Activated CD4-positive, alpha-beta T cell treated with anti-CD3 and anti-CD28 coated beads, Interleukin-2, amount 50 U/mL, for 4 hours (primary cell): Measurements from ENCODE around the gene ENKUR.
"Not testable (repeated sequence)": the region's sequence is repeated elsewhere in the genome, so short reads cannot be mapped to it uniquely, and the experiment has no call there.

ENCODE experiments used
- DNase-seq, 2 experiments: peaks; one replicate each; pipeline ENCODE4 v3.0.0-alpha.2; 2020

ENKUR gene

DNA sequence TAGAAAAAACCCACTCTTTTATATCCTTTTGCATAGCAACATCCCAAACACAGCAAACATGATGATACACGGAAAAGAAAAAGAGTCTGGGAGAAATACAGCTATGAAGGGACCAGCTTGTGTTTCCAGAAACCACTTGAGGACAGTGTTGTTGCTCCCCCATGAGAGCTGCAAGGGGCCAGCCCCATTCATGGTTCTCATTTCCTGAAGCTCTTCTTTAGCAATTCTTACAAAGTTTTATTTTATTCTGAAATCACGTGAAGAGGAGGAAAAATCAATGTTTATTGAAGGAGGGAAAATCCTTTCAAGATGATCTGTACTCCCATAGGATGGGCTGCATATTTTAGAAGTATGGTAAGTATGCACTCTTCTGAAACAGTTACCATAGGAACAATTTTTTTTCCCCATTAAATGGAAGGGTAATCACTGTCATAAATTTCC, 46.1 kb downstream of the ENKUR start:
- no peak for DNase-seq

DNA sequence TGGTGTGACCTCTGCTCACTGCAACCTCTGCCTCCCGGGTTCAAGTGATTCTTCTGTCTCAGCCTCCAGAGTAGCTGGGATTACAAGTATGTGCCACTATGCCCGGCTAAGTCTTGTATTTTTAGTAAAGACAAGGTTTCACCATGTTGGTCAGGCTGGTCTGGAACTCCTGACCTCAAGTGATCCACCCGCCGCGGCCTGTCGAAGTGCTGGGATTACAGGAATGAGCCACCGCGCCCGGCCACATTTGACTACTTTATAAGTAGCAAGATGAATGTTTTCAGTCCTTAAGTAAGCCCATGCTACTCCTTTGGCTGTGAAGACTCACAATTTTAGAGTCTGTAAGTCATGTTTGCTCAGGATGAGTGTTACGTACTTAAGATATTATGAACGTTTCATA, 47.0 kb downstream of the ENKUR start:
- not testable (repeated sequence) for DNase-seq

DNA sequence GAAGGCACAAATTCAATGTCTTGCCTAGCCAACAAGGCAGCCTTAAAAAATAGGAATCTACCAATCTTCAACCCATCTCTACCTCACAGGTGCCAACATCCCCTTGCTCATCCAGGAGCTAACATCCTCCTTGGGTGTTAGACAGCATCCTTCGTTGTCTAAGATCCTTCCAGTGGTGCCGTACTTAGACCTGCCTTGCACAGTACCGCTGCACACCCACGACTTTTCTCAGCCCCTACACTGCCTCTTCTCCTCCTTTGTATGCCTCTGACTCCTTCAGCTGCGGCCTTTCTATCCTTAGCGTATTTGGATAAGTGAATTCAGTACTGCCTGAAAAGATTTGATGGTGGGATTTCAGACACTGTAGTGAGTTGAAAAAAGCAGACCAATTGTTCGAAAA, 47.6 kb downstream of the ENKUR start:
- DNase-seq, result no peak

DNA sequence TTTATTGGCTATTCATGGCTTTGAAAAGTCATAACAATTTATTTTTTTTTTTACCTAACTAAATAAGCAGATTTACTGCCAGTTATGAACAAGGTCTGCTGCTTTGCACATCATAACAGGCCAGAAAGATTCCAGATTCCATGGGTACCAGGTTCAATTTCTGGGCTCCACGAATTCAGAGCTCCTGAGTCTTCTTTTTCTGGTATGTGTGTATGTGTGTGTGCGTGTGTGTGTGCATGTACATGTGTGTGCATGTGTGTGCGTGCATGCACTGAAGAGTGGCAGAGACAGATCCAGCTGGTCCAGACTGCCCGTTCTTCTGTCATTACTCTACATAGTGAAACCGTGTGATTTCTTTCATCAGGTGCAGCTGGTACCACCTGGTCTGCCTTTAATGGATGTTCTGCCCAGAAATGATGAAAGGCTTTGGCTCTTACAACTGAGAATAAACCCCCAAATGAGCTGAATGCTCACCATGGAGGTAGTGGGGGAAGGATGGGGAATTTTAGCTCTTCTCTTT, 48.9 kb downstream of the ENKUR start:
- no peak for DNase-seq

DNA sequence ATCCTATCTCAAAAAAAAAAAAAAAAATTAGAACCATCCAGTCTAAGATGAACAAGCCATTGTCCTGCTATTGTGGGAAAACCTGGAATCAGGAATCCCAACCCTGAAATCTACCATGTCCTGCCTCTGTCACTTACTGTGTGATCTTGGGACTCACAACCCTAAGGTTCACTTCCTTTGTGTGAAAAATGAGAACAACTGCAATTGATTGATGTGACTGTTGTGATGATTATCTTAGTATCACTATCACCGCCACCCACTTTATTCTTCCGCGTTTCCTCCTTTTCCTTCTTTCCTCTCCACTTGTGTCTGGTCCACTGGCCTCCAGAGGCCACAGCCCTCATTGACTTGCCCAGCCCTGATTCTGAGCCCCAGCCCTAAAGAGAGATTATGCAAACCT, 50.9 kb downstream of the ENKUR start:
- DNase-seq, result no peak

- no peak for DNase-seq
Observed at GRCh38 chr10:24963521-24964041, 52.4 kb downstream of the ENKUR start.

DNA sequence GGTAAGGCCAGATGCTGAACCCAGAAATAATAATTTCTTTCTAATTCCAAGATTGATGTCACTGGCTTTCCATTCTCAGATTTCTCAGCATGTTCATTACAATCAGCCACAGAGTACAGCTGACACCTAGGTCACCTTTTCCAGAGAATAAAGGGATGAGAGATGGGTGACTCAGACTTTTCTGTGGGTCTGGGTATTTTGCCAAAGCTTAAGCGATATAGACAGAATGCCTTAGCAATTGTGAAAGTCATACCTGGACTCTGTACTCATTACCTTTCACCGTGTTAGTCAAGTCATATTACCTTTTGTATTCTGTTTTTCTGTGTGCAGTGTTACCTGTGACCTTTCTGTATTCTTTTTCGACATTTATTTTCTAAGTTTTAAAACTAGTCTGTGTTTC, 53.0 kb downstream of the ENKUR start:
- no peak for DNase-seq

DNA sequence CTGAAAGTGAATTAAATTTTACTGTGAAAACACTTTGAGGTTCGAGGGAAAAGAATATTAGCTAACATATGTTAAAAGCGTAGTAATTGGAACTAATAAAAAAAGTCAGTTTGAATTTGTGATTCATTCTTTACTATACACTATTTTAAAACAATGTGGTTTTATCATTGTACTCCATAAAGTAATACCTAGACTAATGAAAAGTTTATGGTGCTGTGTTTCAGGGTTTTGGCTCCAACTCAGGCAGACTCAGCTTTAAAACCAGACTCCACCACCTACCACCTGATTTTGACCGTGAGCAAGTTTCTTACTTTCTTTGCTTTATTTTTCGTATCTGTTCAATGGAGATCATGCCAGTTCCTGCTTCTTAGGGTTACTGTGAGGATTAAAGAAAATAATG, 54.4 kb downstream of the ENKUR start:
- DNase-seq, result no peak

DNA sequence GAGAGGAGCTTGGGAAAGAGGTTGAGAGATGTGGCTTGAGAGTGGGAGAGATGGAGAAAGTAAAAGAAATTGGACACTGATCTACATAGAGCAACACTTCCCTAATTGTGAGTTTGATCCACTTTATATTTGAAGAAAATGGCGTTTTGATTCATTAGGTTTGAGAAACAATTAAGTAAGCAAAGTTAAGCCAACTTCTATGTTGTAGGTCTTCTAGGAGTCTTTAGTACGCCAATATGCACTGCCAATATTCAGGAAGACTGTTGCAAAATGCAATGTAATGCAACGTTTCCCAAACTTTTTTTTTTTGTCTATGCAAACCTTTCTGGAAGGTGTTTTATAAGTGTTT, 56.6 kb downstream of the ENKUR start:
- no peak for DNase-seq

GRCh38 chr10:24958721-24959381, 57.1 kb downstream of the ENKUR start:
- DNase-seq, result no peak

- DNase-seq, result no peak
Observed at GRCh38 chr10:24958091-24958720, 57.8 kb downstream of the ENKUR start.

DNA sequence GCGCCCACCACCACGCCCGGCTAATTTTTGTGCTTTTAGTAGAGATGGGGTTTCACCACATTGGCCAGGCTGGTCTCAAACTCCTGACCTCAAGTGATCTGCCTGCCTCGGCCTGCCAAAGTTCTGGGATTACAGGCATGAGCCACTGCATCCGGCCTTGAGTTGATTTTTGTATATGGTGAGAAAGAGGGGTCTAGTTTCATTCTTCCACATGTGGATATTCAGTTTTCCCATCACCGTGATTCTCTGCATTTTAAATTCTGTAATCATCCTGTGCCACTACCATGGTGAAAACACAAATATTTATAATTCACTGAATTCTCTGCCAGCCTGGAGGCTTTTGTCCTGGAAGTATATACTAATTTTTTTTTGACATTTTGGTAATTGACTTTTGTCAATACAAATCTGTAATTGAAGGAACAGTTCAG, 58.3 kb downstream of the ENKUR start:
- not testable (repeated sequence) for DNase-seq

DNA sequence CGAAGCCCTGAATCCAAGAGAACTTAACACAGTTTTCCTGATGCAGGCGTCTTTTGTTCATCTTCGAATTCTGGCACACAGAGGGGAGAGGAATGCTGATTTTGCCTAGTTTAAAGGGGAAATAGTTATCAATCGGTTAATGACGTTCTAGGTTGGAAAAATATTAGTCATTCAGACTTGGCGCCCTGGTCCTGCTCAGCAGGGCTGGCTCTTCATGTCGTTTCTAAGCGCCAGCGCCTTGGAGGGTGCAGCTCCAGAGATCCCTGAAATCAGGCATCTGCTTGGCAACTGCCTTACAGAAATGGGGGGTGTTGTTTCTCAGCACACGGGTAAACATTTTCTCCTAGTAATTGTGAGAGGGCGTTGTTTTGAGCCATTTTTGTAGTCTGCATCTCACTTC, 62.3 kb downstream of the ENKUR start:
- no peak for DNase-seq

DNA sequence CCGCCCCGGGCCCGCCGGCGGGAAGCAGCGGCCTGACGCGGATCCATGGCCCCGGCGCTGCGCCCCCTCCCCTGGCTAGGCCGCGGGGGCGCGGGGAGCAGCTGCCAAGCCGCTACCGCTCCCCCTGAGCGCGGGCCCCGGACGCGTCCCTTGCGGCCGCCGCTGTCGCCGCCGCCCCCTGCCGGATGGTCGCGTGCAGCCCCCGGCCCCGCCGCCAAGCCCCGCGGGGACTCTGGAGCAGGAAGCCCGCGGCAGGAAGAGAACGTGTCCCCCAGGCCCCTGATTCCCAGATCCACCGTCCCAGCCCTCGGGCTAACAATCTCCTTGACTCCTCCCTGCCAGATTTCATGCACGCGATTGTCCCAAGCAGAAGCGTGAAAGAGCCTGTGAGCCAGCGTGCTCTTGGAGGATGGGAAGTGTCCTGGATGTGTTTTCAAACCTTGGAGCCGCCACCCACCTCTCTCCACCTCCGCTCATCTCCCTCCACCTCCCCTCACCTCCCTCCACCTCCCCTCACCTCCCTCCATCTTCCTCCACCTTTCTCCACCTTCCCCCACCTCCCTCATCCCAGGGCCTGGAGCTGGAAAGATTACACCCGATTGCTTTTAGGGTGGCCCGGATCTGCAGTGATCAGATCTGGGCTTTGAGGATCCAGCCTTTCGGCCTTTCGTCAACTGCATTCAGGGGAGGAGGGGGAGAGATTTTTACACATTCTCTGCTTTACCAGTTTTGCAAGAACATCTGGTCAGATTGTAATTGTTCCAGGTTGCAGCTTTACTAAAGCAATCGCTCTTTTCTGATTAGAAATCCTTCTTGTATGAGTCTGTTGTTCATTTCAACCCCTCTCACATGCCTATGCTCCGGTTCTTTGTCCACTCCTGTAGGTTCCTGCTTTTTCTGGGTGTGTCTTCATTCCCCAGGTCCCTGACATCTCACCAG, 63.0 kb downstream of the ENKUR start:
- peak; percentile 30 to 38 for DNase-seq

- peak; percentile 5 to 10 for DNase-seq
Observed at GRCh38 chr10:24952143-24952706, 63.7 kb downstream of the ENKUR start, which contains the start of gene PRTFDC1. PRTFDC1 (minus strand) TSS chr10:24952606; CDS start chr10:24952575, 31 bp downstream.

DNA sequence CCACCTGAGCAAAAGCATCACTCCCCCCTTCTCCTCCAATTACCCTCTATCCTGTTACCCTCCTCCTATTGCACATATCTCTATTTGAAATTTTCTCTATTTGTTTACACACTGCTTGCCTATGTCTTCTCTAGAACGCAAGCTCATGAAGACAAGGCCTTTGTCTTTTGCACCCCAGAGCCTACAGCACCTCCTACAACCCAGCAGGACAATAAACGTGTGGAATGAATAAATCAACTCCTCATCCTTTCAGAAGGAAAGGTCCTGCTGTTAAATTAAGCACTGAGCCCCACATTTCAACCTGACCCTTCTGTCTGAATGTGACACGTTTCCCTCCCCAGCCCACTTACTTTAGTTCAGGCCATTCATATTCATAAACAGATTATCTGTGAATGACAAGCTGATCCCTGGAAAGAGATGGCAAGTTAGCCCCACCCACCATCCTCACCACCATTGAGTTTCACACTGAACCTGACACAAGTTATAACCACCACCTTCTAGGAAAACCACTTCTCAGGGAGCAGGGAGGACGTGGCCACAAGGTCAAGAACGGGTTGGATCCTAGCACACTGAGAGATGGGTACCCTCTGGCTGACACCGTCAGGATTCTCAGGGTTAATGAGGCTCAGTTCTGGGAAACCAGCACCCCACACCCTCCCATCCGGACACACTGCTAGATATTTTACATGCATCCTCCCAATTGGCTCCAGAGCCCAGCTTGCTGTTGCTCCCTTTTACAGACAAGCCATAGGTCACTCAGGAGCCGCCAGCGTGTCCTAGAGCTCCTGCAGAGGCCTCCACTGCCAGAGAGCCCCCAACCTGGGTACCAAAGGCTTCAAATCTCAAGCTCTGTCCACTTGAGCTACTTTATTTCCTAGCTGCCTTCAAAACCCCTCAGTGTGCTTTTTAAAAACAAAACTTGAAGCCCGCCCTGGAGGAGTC, 64.5 kb downstream of the ENKUR start:
- DNase-seq, result no peak

DNA sequence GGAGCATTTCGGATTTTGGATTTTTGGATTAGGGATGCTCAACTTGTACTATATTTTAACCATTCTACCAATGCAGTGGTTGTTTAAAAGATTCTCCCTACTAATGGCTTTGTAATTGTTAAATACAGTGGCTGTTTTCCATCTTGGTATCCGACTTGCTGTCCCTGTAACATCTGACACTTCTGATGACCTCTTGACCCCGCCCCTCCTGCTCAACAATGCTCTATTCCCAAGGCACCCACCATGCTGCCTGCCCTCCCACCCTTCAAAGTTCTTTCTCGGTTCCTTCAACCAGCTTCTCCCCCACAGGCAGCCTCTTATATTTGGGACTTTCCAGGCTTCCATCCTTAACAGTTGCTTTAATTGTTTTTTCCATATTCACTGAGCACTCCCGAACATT, 65.5 kb downstream of the ENKUR start:
- DNase-seq, result no peak

DNA sequence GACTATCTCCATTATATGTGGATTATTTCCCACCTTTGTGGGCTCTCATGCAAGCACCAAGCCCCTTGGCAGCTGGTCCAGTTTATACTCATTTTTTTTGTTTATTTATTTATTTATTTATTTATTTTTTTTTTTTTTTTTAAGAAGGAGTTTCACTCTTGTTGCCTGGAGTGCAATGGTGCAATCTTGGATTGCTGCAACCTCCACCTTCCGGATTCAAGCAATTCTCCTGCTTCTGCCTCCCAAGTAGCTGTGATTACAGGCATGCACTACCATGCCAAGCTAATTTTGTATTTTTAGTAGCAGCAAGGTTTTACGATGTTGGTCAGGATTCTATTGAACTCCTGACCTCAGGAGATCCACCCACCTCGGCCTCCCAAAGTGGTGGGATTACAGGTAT, 66.3 kb downstream of the ENKUR start:
- DNase-seq, result no peak

DNA sequence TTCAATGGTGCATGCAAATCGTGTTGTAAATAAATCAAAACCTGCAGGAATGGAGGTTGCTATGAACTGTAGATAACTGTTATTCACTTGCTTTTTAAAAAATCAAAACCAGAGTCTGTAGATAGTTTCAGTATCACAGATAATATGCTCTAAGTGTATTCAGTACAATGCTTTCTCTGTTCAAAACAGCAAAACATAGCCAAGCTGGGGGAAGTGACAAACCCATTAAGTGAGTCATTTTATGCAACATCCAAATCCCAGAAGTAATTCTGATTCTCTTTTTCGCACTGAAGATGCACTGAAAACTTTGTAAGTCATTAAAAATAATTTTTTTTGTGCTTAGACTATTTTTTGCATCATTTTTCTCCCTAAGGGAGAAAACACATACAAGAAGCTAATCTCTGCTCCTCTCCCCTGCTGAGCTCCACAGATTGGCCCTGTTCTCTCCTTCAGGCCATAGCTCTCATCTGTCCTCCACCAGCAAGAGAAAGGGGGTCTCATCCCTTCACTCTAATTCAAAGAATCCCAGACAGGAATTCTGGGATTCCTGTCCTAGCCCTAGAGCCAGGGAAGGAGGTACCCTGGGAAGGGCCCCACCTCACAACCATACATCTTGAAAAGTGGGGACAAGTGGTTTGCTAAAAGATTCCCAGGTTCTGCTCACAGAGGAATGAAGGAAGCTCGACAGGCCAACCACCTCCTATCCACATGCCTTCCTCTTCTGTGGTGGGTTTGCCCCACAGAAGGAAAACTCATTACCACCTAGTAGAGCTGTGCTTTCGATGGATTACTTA, 68.5 kb downstream of the ENKUR start:
- no peak for DNase-seq

GRCh38 chr10:24944512-24945255, 71.3 kb downstream of the ENKUR start:
- no peak for DNase-seq
